SU-DHL-6 (cell line): Measurements from ENCODE around the gene EOGT.

Source experiments
- H2AFZ ChIP-seq: fragments of 200-600 bp; sonication (generic); 2 replicates; pipeline ENCODE4 v1.6.1; 2014; ENCODE audit warnings: low read depth, mild to moderate bottlenecking, moderate library complexity, mixed read lengths, antibody characterized with exemption, low read length; ENCODE audit not compliant: severe bottlenecking
- H3F3A ChIP-seq: fragments of 200-600 bp; shearing (Covaris generic); 2 replicates; pipeline ENCODE4 v1.6.0; 2016; ENCODE audit warnings: antibody characterized with exemption, mild to moderate bottlenecking; ENCODE audit not compliant: insufficient read depth
- H3K27ac ChIP-seq: fragments of 200-600 bp; sonication (generic); 2 replicates; pipeline ENCODE4 v1.5.1; 2016; ENCODE audit warnings: low read depth, mild to moderate bottlenecking, low read length, moderate library complexity, mixed read lengths
- H3K27me3 ChIP-seq: fragments of 200-600 bp; sonication (generic), shearing (Covaris generic); 2 replicates; pipeline ENCODE4 v1.6.0; 2014; ENCODE audit warnings: mild to moderate bottlenecking, low read length
- H3K36me3 ChIP-seq: fragments of 200-600 bp; sonication (generic); 2 replicates; pipeline ENCODE4 v1.6.1; 2014; ENCODE audit warnings: mild to moderate bottlenecking, low read length, mixed read lengths
- H3K4me2 ChIP-seq: fragments of 300-600, 200-600 bp; shearing (Covaris generic), sonication (generic); 2 replicates; pipeline ENCODE4 v1.6.0; 2014; ENCODE audit warnings: low read length, low read depth, mild to moderate bottlenecking; ENCODE audit not compliant: poor library complexity, severe bottlenecking
- H3K4me3 ChIP-seq: fragments of 200-600 bp; sonication (generic); 2 replicates; pipeline ENCODE4 v1.5.1; 2014; ENCODE audit warnings: antibody characterized with exemption, low read length, mild to moderate bottlenecking, mixed read lengths; ENCODE audit not compliant: insufficient read depth, poor library complexity, severe bottlenecking
- H3K79me2 ChIP-seq: fragments of 200-600 bp; sonication (generic); 2 replicates; pipeline ENCODE4 v1.6.1; 2014; ENCODE audit warnings: mild to moderate bottlenecking, low read length, moderate library complexity; ENCODE audit not compliant: insufficient read depth
- H3K9ac ChIP-seq: fragments of 200-600 bp; sonication (generic); 2 replicates; pipeline ENCODE4 v1.7.0; 2014; ENCODE audit warnings: mild to moderate bottlenecking, low read length
- H3K9me2 ChIP-seq: fragments of 200-600 bp; sonication (generic); replicated peaks from 2 replicates; pipeline ENCODE4 v1.6.1; 2014; ENCODE audit warnings: low read length; ENCODE audit not compliant: insufficient read depth
- H3K9me3 ChIP-seq: fragments of 200-600 bp; sonication (generic); 2 replicates; pipeline ENCODE4 v1.6.1; 2014; ENCODE audit warnings: low read length, mixed read lengths; ENCODE audit not compliant: insufficient read depth
- H4K20me1 ChIP-seq: fragments of 200-600 bp; sonication (generic); 2 replicates; pipeline ENCODE4 v1.6.1; 2014; ENCODE audit warnings: low read depth, mild to moderate bottlenecking, antibody characterized with exemption, low read length, moderate library complexity, mixed read lengths
- EZH2phosphoT487 ChIP-seq: fragments of 200-600 bp; sonication (generic), shearing (Covaris generic); conservative IDR thresholded peaks from 2 replicates; pipeline ENCODE4 v1.6.1; 2018; ENCODE audit warnings: mild to moderate bottlenecking, antibody characterized with exemption, low read length, moderate library complexity, mixed read lengths
- TF ChIP-seq, protein P1 (sequence below): fragments of 200-600 bp; sonication (generic); IDR thresholded peaks from one replicate; pipeline ENCODE4 v1.5.1; 2017; ENCODE audit warnings: antibody characterized with exemption, mild to moderate bottlenecking, low read length, moderate library complexity; ENCODE audit not compliant: insufficient read depth, poor library complexity, severe bottlenecking

The EOGT gene

DNA sequence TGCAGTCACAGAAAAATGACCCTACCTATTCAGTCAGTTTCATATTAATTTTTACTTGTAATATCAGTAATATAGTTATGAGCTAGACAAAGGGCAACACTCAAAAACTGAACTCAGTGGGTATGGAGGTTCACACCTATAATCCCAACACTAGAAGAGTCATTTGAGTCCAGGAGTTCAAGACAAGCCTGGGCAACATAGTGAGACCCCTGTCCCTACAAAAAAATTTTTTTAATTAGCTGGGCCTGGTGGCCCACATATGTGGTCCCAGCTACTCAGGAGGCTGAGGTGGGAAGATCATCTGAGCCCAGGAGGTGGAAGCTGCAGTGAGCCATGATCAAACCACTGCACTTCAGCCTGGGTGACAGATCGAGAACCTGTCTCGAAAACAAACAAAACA is 35.5 kb upstream of the EOGT start:
- no peak for TF ChIP-seq EZH2phosphoT487
- TF ChIP-seq, protein P1, sequence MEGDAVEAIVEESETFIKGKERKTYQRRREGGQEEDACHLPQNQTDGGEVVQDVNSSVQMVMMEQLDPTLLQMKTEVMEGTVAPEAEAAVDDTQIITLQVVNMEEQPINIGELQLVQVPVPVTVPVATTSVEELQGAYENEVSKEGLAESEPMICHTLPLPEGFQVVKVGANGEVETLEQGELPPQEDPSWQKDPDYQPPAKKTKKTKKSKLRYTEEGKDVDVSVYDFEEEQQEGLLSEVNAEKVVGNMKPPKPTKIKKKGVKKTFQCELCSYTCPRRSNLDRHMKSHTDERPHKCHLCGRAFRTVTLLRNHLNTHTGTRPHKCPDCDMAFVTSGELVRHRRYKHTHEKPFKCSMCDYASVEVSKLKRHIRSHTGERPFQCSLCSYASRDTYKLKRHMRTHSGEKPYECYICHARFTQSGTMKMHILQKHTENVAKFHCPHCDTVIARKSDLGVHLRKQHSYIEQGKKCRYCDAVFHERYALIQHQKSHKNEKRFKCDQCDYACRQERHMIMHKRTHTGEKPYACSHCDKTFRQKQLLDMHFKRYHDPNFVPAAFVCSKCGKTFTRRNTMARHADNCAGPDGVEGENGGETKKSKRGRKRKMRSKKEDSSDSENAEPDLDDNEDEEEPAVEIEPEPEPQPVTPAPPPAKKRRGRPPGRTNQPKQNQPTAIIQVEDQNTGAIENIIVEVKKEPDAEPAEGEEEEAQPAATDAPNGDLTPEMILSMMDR, result no peak
- H3K9me2 ChIP-seq, result no peaks in the 10 kb centered on the region
- no peaks in the 10 kb centered on the region for H3K27me3 ChIP-seq
- no peak overlapping the region for H3K27ac ChIP-seq
- H3K36me3 ChIP-seq, result peaks cover 21% of the 10 kb centered on the region
- H3K4me2 ChIP-seq, result peak overlapping the region; percentile 98
- no peak overlapping the region for H2AFZ ChIP-seq
- H3K9ac ChIP-seq, result no peak overlapping the region
- no peak overlapping the region for H3K4me3 ChIP-seq
- H3K9me3 ChIP-seq, result no peaks in the 10 kb centered on the region
- peaks cover 45% of the 10 kb centered on the region for H3K79me2 ChIP-seq
- H3F3A ChIP-seq, result peaks cover 15% of the 10 kb centered on the region
- no peaks in the 10 kb centered on the region for H4K20me1 ChIP-seq

DNA sequence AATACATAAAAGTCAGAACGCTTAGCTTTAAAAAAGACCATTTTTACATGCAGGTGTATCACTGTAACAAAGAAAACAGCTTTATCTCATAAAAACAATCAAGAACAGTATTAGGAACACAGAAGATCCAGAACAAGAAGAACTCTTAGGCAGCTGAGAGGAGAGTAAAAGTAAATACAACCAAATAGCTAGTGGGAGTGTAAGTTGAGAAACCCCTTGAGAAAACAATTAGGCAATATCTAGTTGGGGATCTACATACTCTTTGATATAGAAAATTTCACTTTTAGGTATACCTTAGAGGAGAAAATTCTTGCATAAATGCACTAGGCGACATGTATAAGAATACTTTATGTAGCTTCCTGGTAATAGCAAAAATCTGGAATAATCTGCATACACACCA is 31.1 kb upstream of the EOGT start:
- peaks cover 49% of the 10 kb centered on the region for H3K36me3 ChIP-seq
- TF ChIP-seq, protein P1, result no peak
- TF ChIP-seq EZH2phosphoT487, result no peak
- H3K9ac ChIP-seq, result no peak overlapping the region
- H3K79me2 ChIP-seq, result peaks cover 21% of the 10 kb centered on the region
- no peaks in the 10 kb centered on the region for H3K27me3 ChIP-seq
- no peak overlapping the region for H2AFZ ChIP-seq
- H4K20me1 ChIP-seq, result no peaks in the 10 kb centered on the region
- H3F3A ChIP-seq, result no peaks in the 10 kb centered on the region; the same call in 1 of the 2 replicates
- H3K9me3 ChIP-seq, result no peaks in the 10 kb centered on the region
- no peaks in the 10 kb centered on the region for H3K9me2 ChIP-seq
- H3K4me3 ChIP-seq, result no peak overlapping the region
- H3K27ac ChIP-seq, result no peak overlapping the region
- H3K4me2 ChIP-seq, result no peak overlapping the region

DNA sequence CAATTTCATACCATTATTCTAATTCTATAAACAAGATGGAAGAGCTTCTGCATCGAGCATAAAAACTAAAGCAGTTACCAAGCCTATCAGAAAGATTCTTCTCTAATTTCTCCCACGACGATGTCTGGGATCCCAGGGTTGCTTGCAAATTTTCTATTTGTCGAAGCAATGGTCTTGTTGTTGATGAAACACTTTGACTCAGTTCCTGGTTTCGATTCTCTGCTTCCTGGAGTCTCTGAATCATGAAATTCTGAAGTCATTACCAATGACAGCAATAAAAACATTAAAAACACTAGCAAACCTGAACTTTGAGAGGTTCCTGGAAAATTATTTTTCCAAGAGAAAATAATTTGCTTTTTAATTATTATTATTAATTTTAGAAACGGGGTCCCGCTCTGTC is 20.0 kb upstream of the EOGT start:
- Histone ChIP-seq H3F3A (no peaks in the 10 kb centered on the region), H2AFZ (no peak overlapping the region), H3K36me3 (peaks cover 41% of the 10 kb centered on the region; the same call in 1 of the 2 replicates), H3K27me3 (no peaks in the 10 kb centered on the region), H4K20me1 (no peaks in the 10 kb centered on the region), H3K4me3 (no peak overlapping the region), H3K9ac (no peak overlapping the region), H3K9me2 (no peaks in the 10 kb centered on the region), H3K4me2 (no peak overlapping the region), H3K79me2 (no peaks in the 10 kb centered on the region), H3K27ac (no peak overlapping the region), H3K9me3 (no peaks in the 10 kb centered on the region)
- no peak for TF ChIP-seq EZH2phosphoT487
- TF ChIP-seq, protein P1, result no peak

DNA sequence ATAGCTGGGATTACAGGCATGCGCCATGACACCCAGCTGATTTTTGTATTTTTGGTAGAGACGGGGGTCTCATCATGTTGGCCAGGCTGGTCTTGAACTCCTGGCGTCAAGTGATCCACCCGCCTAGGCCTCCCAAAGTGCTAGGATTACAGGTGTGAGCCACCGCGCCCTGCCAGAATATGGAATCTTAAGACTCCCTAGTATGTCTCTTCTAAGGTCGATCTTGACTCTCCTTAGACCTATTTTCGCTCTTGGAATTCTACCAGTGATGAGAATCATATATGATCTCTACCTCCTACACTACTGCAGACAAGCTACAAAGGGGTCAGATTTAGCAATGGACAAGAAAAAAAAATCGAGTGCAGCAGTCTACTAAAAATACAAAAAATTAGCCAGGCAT is 19.3 kb upstream of the EOGT start:
- peaks cover 43% of the 10 kb centered on the region; the same call in 1 of the 2 replicates for H3K36me3 ChIP-seq
- H3K4me3 ChIP-seq, result no peak overlapping the region
- H4K20me1 ChIP-seq, result no peaks in the 10 kb centered on the region
- H3K27ac ChIP-seq, result no peak overlapping the region
- no peak for TF ChIP-seq EZH2phosphoT487
- TF ChIP-seq, protein P1, result no peak
- no peaks in the 10 kb centered on the region for H3K9me3 ChIP-seq
- no peak overlapping the region for H2AFZ ChIP-seq
- H3F3A ChIP-seq, result no peaks in the 10 kb centered on the region
- no peak overlapping the region for H3K9ac ChIP-seq
- no peak overlapping the region for H3K4me2 ChIP-seq
- no peaks in the 10 kb centered on the region for H3K79me2 ChIP-seq
- H3K27me3 ChIP-seq, result no peaks in the 10 kb centered on the region
- no peaks in the 10 kb centered on the region for H3K9me2 ChIP-seq
